HAP-1 (cell line): ENCODE data around the gene DLGAP1.
A peak's percentile ranks its signal among the peaks of the same experiment; 100 is the strongest.
"Not testable (repeated sequence)": the region's sequence is repeated elsewhere in the genome, so short reads cannot be mapped to it uniquely, and the experiment has no call there.

Experiments used
- DNase-seq, 2 experiments: peaks; one replicate each; pipeline ENCODE4 v3.0.0-alpha.2; 2016 to 2020; ENCODE audit warnings: low spot score in 2 of 2
- H3K27me3 ChIP-seq: fragments of 250-450 bp; sonication (Bioruptor Pico); 2 replicates; pipeline ENCODE4 v1.5.1; 2020; ENCODE audit warnings: low read depth, mild to moderate bottlenecking, moderate library complexity
- H3K36me3 ChIP-seq: fragments of 250-450 bp; sonication (Bioruptor Pico); replicated peaks from 2 replicates; pipeline ENCODE4 v1.5.1; 2020; ENCODE audit warnings: mild to moderate bottlenecking
- H3K4me1 ChIP-seq: fragments of 250-450 bp; sonication (Bioruptor Pico); 2 replicates; pipeline ENCODE4 v1.5.1; 2020; ENCODE audit warnings: mild to moderate bottlenecking
- H3K4me3 ChIP-seq: fragments of 250-450 bp; sonication (Bioruptor Pico); 2 replicates; pipeline ENCODE4 v1.5.1; 2020; ENCODE audit warnings: mild to moderate bottlenecking, moderate library complexity
- H3K9me3 ChIP-seq: fragments of 250-450 bp; sonication (Bioruptor Pico); 2 replicates; pipeline ENCODE4 v1.5.1; 2020; ENCODE audit warnings: mild to moderate bottlenecking, moderate library complexity
- in situ Hi-C: fragments of 300-500 bp; cut with MboI; formaldehyde crosslinking; loops from 3 replicates; pipeline ENCODE4 v1.14.3; 2020; ENCODE audit warnings: low sequenced_read_pairs, inconsistent platforms, mixed read lengths

Gene DLGAP1

DNA sequence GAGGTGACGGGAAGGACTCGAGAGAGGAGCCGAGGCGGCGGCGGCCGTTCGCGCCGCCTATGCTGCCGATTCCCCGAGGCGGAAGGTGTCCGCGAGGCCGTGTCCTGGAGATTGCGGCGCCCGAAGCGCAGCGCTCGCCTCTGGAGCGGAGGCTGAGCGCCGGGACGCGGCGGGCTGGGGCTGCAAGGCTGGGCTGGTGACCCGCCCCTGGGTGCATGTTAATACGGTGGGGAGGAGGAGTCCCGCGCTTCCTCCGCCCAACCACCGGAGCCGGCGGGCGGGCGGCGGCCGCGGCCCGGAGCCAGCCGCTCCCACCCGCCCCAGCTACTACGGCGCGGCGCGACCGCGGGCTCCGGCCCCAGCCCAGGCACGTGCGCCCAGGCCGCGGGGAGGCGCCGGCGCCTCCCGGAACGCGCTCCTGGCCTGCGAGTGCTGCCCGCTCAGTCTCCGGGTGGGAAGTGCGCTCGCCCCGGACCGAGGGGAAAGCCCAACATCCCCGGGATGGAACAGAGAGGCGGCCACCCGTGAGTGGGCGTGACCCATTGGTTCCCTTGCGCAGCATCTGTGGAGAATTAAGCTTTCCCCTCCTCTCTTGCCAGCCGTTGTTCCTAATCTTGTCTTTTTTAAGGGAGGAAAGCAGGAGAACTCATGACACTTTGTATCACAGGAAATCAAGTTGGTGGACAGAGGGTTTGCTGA lies at the start of gene DLGAP1:
Gene DLGAP1, minus strand, starts transcription at position 195 of the 699 bp plus-strand sequence.
- H3K4me3 ChIP-seq, result peak within 1 kb of the TSS; percentile 73
- in situ Hi-C loops, result no loop called here
- H3K27me3 ChIP-seq, result no peaks in the 10 kb centered on the region

DNA sequence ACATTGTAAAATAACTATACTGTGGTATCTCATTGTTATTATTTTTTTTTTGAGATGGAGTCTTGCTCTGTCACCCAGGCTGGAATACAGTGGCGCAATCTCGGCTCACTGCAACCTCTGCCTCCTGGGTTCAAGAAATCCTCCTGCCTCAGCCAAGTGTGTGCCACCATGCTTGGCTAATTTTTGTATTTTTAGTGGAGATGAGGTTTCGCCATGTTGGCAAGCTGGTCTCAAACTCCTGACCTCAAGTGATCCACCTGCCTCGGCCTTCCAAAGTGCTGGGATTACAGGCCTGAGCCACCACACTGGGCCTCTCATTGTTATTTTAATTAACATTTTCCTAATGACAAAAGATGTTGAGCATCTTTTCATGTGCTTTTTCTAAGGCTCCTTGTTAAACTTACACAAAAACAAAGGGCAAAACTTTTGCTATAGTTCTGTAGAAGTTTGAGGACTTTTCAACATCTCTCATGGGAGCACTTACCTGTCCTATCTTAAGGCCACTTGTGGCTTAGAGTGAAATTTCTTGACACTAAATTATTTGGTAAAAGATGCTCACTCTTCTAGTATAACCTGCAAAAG lies 39.7 kb upstream of the DLGAP1 start:
- H3K36me3 ChIP-seq, H3K9me3 ChIP-seq, H3K4me1 ChIP-seq, in situ Hi-C loops, H3K4me3 ChIP-seq, H3K27me3 ChIP-seq: not testable (repeated sequence)
- DNase-seq, result peak in 1 of 2 experiments; percentile 6

More for the DNA sequence above, at the start of gene DLGAP1:
- DNase-seq, result peak; percentile 79 to 89
- Histone ChIP-seq H3K4me1 (peaks cover 15% of the 10 kb centered on the region), H3K9me3 (no peaks in the 10 kb centered on the region), H3K36me3 (no peaks in the 10 kb centered on the region)

- no peak for DNase-seq
- H3K4me1 ChIP-seq, result no peaks in the 10 kb centered on the region
- in situ Hi-C loops, result no loop called here
Measured at GRCh38 chr18:4468511-4468910, 13.4 kb upstream of the DLGAP1 start.

DNA sequence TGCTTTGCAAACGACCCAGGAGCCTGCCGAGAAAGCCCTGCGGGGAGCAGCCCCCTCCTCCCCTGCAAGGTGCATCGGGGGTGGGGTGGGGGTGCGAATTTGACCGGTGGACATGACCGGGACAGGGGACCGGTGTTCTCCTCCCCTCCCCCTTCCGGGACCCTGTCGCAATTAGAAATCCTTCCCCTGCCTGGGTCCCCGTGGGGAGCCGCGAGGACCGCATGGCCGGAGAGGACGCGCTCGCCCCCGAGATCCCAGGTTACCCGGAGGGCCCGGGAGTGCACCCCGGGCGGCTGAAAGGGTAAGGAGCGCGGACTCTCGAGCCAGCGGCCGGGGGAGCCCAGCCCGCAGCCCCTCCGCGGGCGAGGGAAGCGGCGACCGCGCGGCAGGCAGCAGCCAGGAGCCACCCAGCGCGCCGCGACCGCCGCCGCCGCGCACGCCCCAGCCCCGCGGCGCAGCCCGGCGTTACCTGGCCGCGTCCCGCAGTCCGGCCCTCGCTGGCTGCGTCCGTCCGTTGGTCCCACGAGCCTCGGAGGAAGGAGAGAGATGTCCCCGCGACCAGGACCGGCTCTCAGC lies 482 bp downstream of the DLGAP1 start:
- in situ Hi-C loops, result no loop called here
- Histone ChIP-seq H3K27me3 (no peaks in the 10 kb centered on the region), H3K4me3 (peak overlapping the region; percentile 73), H3K4me1 (peaks cover 20% of the 10 kb centered on the region), H3K9me3 (no peaks in the 10 kb centered on the region), H3K36me3 (no peaks in the 10 kb centered on the region)
- peak; percentile 5 to 48 for DNase-seq

More at GRCh38 chr18:4468511-4468910, 13.4 kb upstream of the DLGAP1 start:
- H3K9me3 ChIP-seq, result no peaks in the 10 kb centered on the region
- H3K27me3 ChIP-seq, result no peaks in the 10 kb centered on the region
- H3K36me3 ChIP-seq, result no peaks in the 10 kb centered on the region
- no peak overlapping the region for H3K4me3 ChIP-seq

GRCh38 chr18:4453874-4454536 lies 1.1 kb downstream of the DLGAP1 start:
- no peaks in the 10 kb centered on the region for H3K36me3 ChIP-seq
- H3K27me3 ChIP-seq, result no peaks in the 10 kb centered on the region
- H3K4me1 ChIP-seq, result peaks cover 20% of the 10 kb centered on the region
- H3K9me3 ChIP-seq, result no peaks in the 10 kb centered on the region
- H3K4me3 ChIP-seq, result peak overlapping the region; percentile 73
- in situ Hi-C loops, result no loop called here
- peak; percentile 40 to 65 for DNase-seq

DNA sequence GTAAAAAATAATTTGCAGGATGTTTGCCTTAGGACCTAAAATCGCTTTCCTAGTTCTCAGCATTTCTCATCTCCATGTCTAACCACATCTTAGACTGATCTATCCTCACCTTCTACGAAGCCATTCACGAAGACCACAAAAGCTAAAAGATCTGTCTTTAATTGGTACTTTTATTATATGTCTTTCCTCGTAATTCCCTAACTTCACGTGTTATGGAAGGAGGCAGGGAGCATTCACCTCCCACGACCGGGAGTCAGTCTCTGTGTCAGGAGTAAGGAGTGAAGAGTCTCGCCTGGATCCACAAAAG lies 1.6 kb downstream of the DLGAP1 start:
- Histone ChIP-seq H3K27me3 (no peaks in the 10 kb centered on the region), H3K9me3 (no peaks in the 10 kb centered on the region), H3K36me3 (no peaks in the 10 kb centered on the region), H3K4me3 (peak overlapping the region; percentile 73), H3K4me1 (peaks cover 20% of the 10 kb centered on the region)
- peak in 1 of 2 experiments; percentile 23 for DNase-seq
- in situ Hi-C loops, result no loop called here

GRCh38 chr18:4450065-4450658 lies 4.9 kb downstream of the DLGAP1 start:
- Histone ChIP-seq H3K27me3 (no peaks in the 10 kb centered on the region), H3K4me3 (no peak overlapping the region), H3K4me1 (peaks cover 16% of the 10 kb centered on the region), H3K9me3 (no peaks in the 10 kb centered on the region), H3K36me3 (no peaks in the 10 kb centered on the region)
- peak in 1 of 2 experiments; percentile 40 for DNase-seq
- in situ Hi-C loops, result no loop called here

DNA sequence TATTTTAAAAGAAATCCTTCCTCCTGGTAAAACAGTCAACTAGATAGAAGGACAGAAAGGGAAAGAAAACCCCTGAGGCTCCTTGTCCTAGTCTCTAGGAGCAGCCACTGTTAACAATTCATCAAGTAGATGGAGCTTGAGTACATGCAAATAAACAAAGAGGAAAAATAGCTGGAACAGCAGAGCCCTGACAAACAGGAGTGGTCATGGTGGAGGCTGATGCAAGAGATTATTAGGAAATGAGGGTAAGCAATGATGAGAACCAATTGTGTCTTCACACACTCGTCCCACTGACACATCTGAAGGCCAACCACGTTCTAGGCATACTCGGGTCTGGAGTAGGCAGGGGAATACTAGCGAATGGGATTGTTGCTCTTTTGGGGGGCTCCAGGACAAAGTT lies 9.2 kb downstream of the DLGAP1 start:
- H3K27me3 ChIP-seq, result no peaks in the 10 kb centered on the region
- H3K36me3 ChIP-seq, result no peaks in the 10 kb centered on the region
- in situ Hi-C loops, result no loop called here
- H3K9me3 ChIP-seq, result no peaks in the 10 kb centered on the region
- H3K4me1 ChIP-seq, result peaks cover 6% of the 10 kb centered on the region; the same call in 1 of the 2 replicates
- no peak overlapping the region for H3K4me3 ChIP-seq
- DNase-seq, result no peak

GRCh38 chr18:4444306-4444705 lies 10.8 kb downstream of the DLGAP1 start:
- Histone ChIP-seq H3K4me3 (no peak overlapping the region), H3K27me3 (no peaks in the 10 kb centered on the region), H3K4me1 (no peaks in the 10 kb centered on the region), H3K9me3 (no peaks in the 10 kb centered on the region), H3K36me3 (no peaks in the 10 kb centered on the region)
- in situ Hi-C loops, result no loop called here
- no peak for DNase-seq

DNA sequence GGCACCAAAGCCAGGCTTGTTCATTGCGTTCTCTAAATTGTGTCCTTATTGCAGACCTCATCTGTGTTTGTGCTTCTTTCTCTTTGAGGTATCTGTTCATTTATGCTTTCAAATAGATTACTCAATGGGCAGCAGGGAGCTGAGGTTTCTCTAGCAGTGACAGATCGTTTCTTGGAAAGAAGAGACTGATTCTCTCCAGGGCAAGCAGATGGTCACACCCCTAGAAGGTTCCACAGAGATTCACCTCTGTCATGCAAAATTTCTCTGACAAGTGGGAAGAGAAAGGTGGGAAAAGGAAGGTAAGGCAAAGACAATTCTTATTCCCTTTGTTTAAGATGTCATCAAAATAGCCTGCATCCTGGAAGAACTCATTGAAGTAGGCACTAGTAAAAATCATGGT lies 14.0 kb downstream of the DLGAP1 start:
- Histone ChIP-seq H3K4me1 (peaks cover 4% of the 10 kb centered on the region), H3K27me3 (no peaks in the 10 kb centered on the region), H3K9me3 (no peaks in the 10 kb centered on the region), H3K36me3 (no peaks in the 10 kb centered on the region), H3K4me3 (no peak overlapping the region)
- no peak for DNase-seq
- in situ Hi-C loops, result no loop called here

DNA sequence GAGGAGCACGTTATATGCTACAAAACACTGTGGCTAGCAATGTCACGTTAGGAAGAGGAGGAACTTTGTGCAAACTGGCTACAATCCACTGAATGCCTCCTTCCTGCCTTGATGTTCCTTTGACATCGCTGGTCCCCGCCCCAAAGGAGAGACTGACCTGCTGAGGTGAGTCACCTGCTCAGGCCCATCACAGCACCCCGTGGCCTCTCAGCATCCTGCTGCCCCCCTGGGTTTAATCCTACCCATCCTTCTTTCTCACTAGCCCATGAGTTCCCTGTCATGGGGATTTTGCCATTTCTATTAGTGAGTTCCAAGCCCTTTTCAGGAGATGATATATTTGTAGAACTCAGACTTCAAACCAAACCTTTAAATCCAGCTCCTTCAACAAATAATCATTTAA lies 16.2 kb downstream of the DLGAP1 start:
- Histone ChIP-seq H3K36me3 (no peaks in the 10 kb centered on the region), H3K4me1 (peaks cover 4% of the 10 kb centered on the region), H3K27me3 (no peaks in the 10 kb centered on the region), H3K4me3 (no peak overlapping the region), H3K9me3 (no peaks in the 10 kb centered on the region)
- no peak for DNase-seq
- in situ Hi-C loops, result no loop called here

GRCh38 chr18:4433717-4434116 lies 21.4 kb downstream of the DLGAP1 start:
- Histone ChIP-seq H3K4me1 (peaks cover 4% of the 10 kb centered on the region), H3K27me3 (no peaks in the 10 kb centered on the region), H3K9me3 (no peaks in the 10 kb centered on the region), H3K4me3 (no peak overlapping the region), H3K36me3 (no peaks in the 10 kb centered on the region)
- no peak for DNase-seq
- in situ Hi-C loops, result no loop called here

GRCh38 chr18:4430836-4431235 lies 24.3 kb downstream of the DLGAP1 start:
- in situ Hi-C loops, result no loop called here
- Histone ChIP-seq H3K4me3 (no peak overlapping the region), H3K4me1 (no peaks in the 10 kb centered on the region), H3K27me3 (no peaks in the 10 kb centered on the region), H3K9me3 (no peaks in the 10 kb centered on the region), H3K36me3 (no peaks in the 10 kb centered on the region)
- no peak for DNase-seq

GRCh38 chr18:4417714-4418113 lies 37.4 kb downstream of the DLGAP1 start:
- DNase-seq, result no peak
- Histone ChIP-seq H3K4me3 (no peak overlapping the region), H3K9me3 (no peaks in the 10 kb centered on the region), H3K4me1 (no peaks in the 10 kb centered on the region), H3K27me3 (no peaks in the 10 kb centered on the region), H3K36me3 (no peaks in the 10 kb centered on the region)
- in situ Hi-C loops, result no loop called here
